Measurements from ENCODE around the gene KRTAP5-8.

Gene KRTAP5-8

GRCh38 chr11:71491531-71491930, 46.3 kb upstream of the KRTAP5-8 start:
- TF ChIP-seq NFIC (IDR thresholded peaks at IDR 0.05) (no peak), TEAD4 (IDR thresholded peaks at IDR 0.05) (no peak), FOXM1 (IDR thresholded peaks at IDR 0.05; ENCODE audit: borderline replicate concordance, low read depth) (no peak), ZBTB7A (IDR thresholded peaks at IDR 0.05; ENCODE audit: low read depth) (no peak)

GRCh38 chr11:71491940-71492339, 45.9 kb upstream of the KRTAP5-8 start:
- TF ChIP-seq YY1 (IDR thresholded peaks at IDR 0.05; ENCODE audit: low read depth) (no peak), TCF12 (IDR thresholded peaks at IDR 0.05; ENCODE audit: low read depth) (no peak), NFIC (IDR thresholded peaks at IDR 0.05) (no peak), FOXM1 (IDR thresholded peaks at IDR 0.05; ENCODE audit: borderline replicate concordance, low read depth) (no peak), CEBPB (IDR thresholded peaks at IDR 0.05) (no peak), MAX (IDR thresholded peaks at IDR 0.05) (no peak)

GRCh38 chr11:71495286-71496230, 42.3 kb upstream of the KRTAP5-8 start:
- TF ChIP-seq YY1 (IDR thresholded peaks at IDR 0.05; ENCODE audit: low read depth) (no peak), EGR1 (IDR thresholded peaks at IDR 0.05) (no peak), CREB1 (IDR thresholded peaks at IDR 0.05; ENCODE audit: low read depth) (no peak), EP300 (IDR thresholded peaks at IDR 0.05; ENCODE audit: borderline replicate concordance) (no peak), TCF12 (IDR thresholded peaks at IDR 0.05; ENCODE audit: low read depth) (no peak), FOXM1 (IDR thresholded peaks at IDR 0.05; ENCODE audit: borderline replicate concordance, low read depth) (no peak)

GRCh38 chr11:71496421-71496820, 41.4 kb upstream of the KRTAP5-8 start:
- TF ChIP-seq YY1 (IDR thresholded peaks at IDR 0.05; ENCODE audit: low read depth) (no peak), TEAD4 (IDR thresholded peaks at IDR 0.05) (no peak), TCF12 (IDR thresholded peaks at IDR 0.05; ENCODE audit: low read depth) (no peak)

- TF ChIP-seq TAF1 (IDR thresholded peaks at IDR 0.05; ENCODE audit: low read depth): no peak
- TF ChIP-seq YY1 (IDR thresholded peaks at IDR 0.05; ENCODE audit: low read depth): no peak
- TF ChIP-seq NFIC (IDR thresholded peaks at IDR 0.05): no peak
- TF ChIP-seq TEAD4 (IDR thresholded peaks at IDR 0.05): no peak
- no peak for TF ChIP-seq CEBPB (IDR thresholded peaks at IDR 0.05)
- no peak for TF ChIP-seq RAD21 (IDR thresholded peaks at IDR 0.05; ENCODE audit: low read depth)
Measured at GRCh38 chr11:71498091-71498490, 39.7 kb upstream of the KRTAP5-8 start.

GRCh38 chr11:71499125-71499524, 38.7 kb upstream of the KRTAP5-8 start:
- TF ChIP-seq TCF12 (IDR thresholded peaks at IDR 0.05; ENCODE audit: low read depth): no peak
- TF ChIP-seq EGR1 (IDR thresholded peaks at IDR 0.05): no peak
- TF ChIP-seq CREB1 (IDR thresholded peaks at IDR 0.05; ENCODE audit: low read depth): no peak
- no peak for TF ChIP-seq NFIC (IDR thresholded peaks at IDR 0.05)
- no peak for TF ChIP-seq MAX (IDR thresholded peaks at IDR 0.05)
- TF ChIP-seq ZBTB7A (IDR thresholded peaks at IDR 0.05; ENCODE audit: low read depth): no peak
- no peak for TF ChIP-seq CEBPB (IDR thresholded peaks at IDR 0.05)
- TF ChIP-seq FOXM1 (IDR thresholded peaks at IDR 0.05; ENCODE audit: borderline replicate concordance, low read depth): no peak
- no peak for TF ChIP-seq YY1 (IDR thresholded peaks at IDR 0.05; ENCODE audit: low read depth)
- no peak for TF ChIP-seq RAD21 (IDR thresholded peaks at IDR 0.05; ENCODE audit: low read depth)
- no peak for TF ChIP-seq REST (IDR thresholded peaks at IDR 0.05; ENCODE audit: low read depth)
- TF ChIP-seq TEAD4 (IDR thresholded peaks at IDR 0.05): no peak
- TF ChIP-seq EP300 (IDR thresholded peaks at IDR 0.05; ENCODE audit: borderline replicate concordance): no peak
- no peak for TF ChIP-seq USF1 (IDR thresholded peaks at IDR 0.05)
- no peak for TF ChIP-seq TAF1 (IDR thresholded peaks at IDR 0.05; ENCODE audit: low read depth)

- TF ChIP-seq REST (IDR thresholded peaks at IDR 0.05; ENCODE audit: low read depth): no peak
- no peak for TF ChIP-seq USF1 (IDR thresholded peaks at IDR 0.05)
- no peak for TF ChIP-seq ZBTB7A (IDR thresholded peaks at IDR 0.05; ENCODE audit: low read depth)
- no peak for TF ChIP-seq EP300 (IDR thresholded peaks at IDR 0.05; ENCODE audit: borderline replicate concordance)
Measured at GRCh38 chr11:71499546-71499945, 38.3 kb upstream of the KRTAP5-8 start.

Data from Ishikawa (cell line).